Peyer's patch (tissue), 4 donors: ENCODE measurements around the gene SLC6A9.

Experiments used
- CTCF ChIP-seq, 6 experiments: fragments of 450-650 bp in 4 of 6; fragments of 200-600 bp in 2 of 6; sonication (generic) in 1 of 6; IDR thresholded peaks; one replicate each; pipeline ENCODE4 v1.5.1; 2017 to 2019; ENCODE audit warnings: antibody characterized with exemption in 6 of 6, mild to moderate bottlenecking in 3 of 6, moderate library complexity in 1 of 6
- POLR2A ChIP-seq, 2 donors: fragments of 450-650 bp; IDR thresholded peaks; one replicate each; pipeline ENCODE4 v1.5.1; 2017; ENCODE audit warnings: antibody characterized with exemption in 2 of 2, mild to moderate bottlenecking in 2 of 2, moderate library complexity in 2 of 2

GRCh38 chr1:43980255-43981134 is 50.8 kb downstream of the SLC6A9 start:
- TF ChIP-seq CTCF (IDR thresholded peaks at IDR 0.05) (no peak), POLR2A (IDR thresholded peaks at IDR 0.05) (no peak)
